ENCODE data around the gene RPAP3. TPM values are rescaled to one million over a fixed set of nuclear protein-coding genes. Genes with fewer than 3 reads are reported as not detected.
A peak's percentile ranks its signal among the peaks of the same experiment; 100 is the strongest.

RPAP3 gene
- total and polyA plus RNA-seq, 9 of the 15 experiments (the other 6 are each of a cell fraction or from before 2014, with no cell fraction given), result 40.0 to 92.1 (median 54.1) TPM

- no peak for TF ChIP-seq ARID4B (CRISPR knock-in tag; IDR thresholded peaks at IDR 0.05)
- TF ChIP-seq ZNF263 (CRISPR knock-in tag; IDR thresholded peaks at IDR 0.05; ENCODE audit: borderline replicate concordance), result peak; percentile 94
- TF ChIP-seq BCL6 (CRISPR knock-in tag; IDR thresholded peaks at IDR 0.05), result no peak
- TF ChIP-seq GABPB1 (CRISPR knock-in tag; IDR thresholded peaks at IDR 0.05), result no peak
- no peak for TF ChIP-seq ZC3H8 (IDR thresholded peaks at IDR 0.05)
- no peak for TF ChIP-seq NR1H2 (CRISPR knock-in tag; IDR thresholded peaks at IDR 0.05)
- TF ChIP-seq ZNF408 (CRISPR knock-in tag; IDR thresholded peaks at IDR 0.05; ENCODE audit: low read depth), result no peak
These were observed 39.1 kb upstream of the RPAP3 start (continued) for GRCh38 chr12:47744778-47745436.

Measured in K562 (cell line).